ENCODE data around the gene SATB2. TPM values are rescaled to one million over a fixed set of nuclear protein-coding genes. Genes with fewer than 3 reads are reported as not detected.
A peak's percentile ranks its signal among the peaks of the same experiment; 100 is the strongest.

Gene SATB2
- total RNA-seq, 1 donor from 2014 or later = 5.5 TPM

GRCh38 chr2:199477277-199477834 lies 19.6 kb upstream of the SATB2 start:
- H3K27me3 ChIP-seq (ENCODE audit: control insufficient read depth, insufficient read depth, low read length) = peaks cover 23% of the 10 kb centered on the region

GRCh38 chr2:199471443-199472057 lies 13.8 kb upstream of the SATB2 start:
- peaks cover 66% of the 10 kb centered on the region for H3K27me3 ChIP-seq (ENCODE audit: control insufficient read depth, insufficient read depth, low read length)
- H3K4me3 ChIP-seq (ENCODE audit: low read depth, low read length) = peak overlapping the region; percentile 6
- peak; percentile 81 for TF ChIP-seq CTCF (IDR thresholded peaks at IDR 0.05; ENCODE audit: insufficient read depth, low read length, poor library complexity, severe bottlenecking)
- DNase-seq (ENCODE audit: low read depth) = no peak
- H3K36me3 ChIP-seq (ENCODE audit: control insufficient read depth, insufficient read depth, low read length) = no peaks in the 10 kb centered on the region

More at GRCh38 chr2:199477277-199477834, 19.6 kb upstream of the SATB2 start:
- Histone ChIP-seq H3K4me3 (ENCODE audit: low read depth, low read length) (no peak overlapping the region), H3K36me3 (ENCODE audit: control insufficient read depth, insufficient read depth, low read length) (no peaks in the 10 kb centered on the region)
- no peak for DNase-seq (ENCODE audit: low read depth)
- TF ChIP-seq CTCF (IDR thresholded peaks at IDR 0.05; ENCODE audit: insufficient read depth, low read length, poor library complexity, severe bottlenecking) = no peak

- TF ChIP-seq CTCF (IDR thresholded peaks at IDR 0.05; ENCODE audit: insufficient read depth, low read length, poor library complexity, severe bottlenecking) = no peak
- peak overlapping the region; percentile 6 for H3K4me3 ChIP-seq (ENCODE audit: low read depth, low read length)
- no peak for DNase-seq (ENCODE audit: low read depth)
- no peaks in the 10 kb centered on the region for H3K36me3 ChIP-seq (ENCODE audit: control insufficient read depth, insufficient read depth, low read length)
- peaks cover 70% of the 10 kb centered on the region for H3K27me3 ChIP-seq (ENCODE audit: control insufficient read depth, insufficient read depth, low read length)
Measured at GRCh38 chr2:199470672-199471442, 13.1 kb upstream of the SATB2 start.

GRCh38 chr2:199470361-199470671 lies 12.6 kb upstream of the SATB2 start:
- H3K4me3 ChIP-seq (ENCODE audit: low read depth, low read length) = no peak overlapping the region
- DNase-seq (ENCODE audit: low read depth) = no peak
- no peak for TF ChIP-seq CTCF (IDR thresholded peaks at IDR 0.05; ENCODE audit: insufficient read depth, low read length, poor library complexity, severe bottlenecking)
- H3K36me3 ChIP-seq (ENCODE audit: control insufficient read depth, insufficient read depth, low read length) = no peaks in the 10 kb centered on the region
- H3K27me3 ChIP-seq (ENCODE audit: control insufficient read depth, insufficient read depth, low read length) = peaks cover 69% of the 10 kb centered on the region

GRCh38 chr2:199469514-199470360 lies 12.0 kb upstream of the SATB2 start:
- TF ChIP-seq CTCF (IDR thresholded peaks at IDR 0.05; ENCODE audit: insufficient read depth, low read length, poor library complexity, severe bottlenecking) = no peak
- Histone ChIP-seq H3K27me3 (ENCODE audit: control insufficient read depth, insufficient read depth, low read length) (peaks cover 74% of the 10 kb centered on the region), H3K4me3 (ENCODE audit: low read depth, low read length) (no peak overlapping the region), H3K36me3 (ENCODE audit: control insufficient read depth, insufficient read depth, low read length) (no peaks in the 10 kb centered on the region)
- no peak for DNase-seq (ENCODE audit: low read depth)
